ENCODE data around the gene SLC46A1.

GRCh38 chr17:28433721-28434120 is 27.7 kb upstream of the SLC46A1 start:
- TF ChIP-seq SUZ12 (IDR thresholded peaks at IDR 0.05) (no peak), SP1 (IDR thresholded peaks at IDR 0.05) (no peak), ZNF384 (IDR thresholded peaks at IDR 0.05) (no peak), FOXK2 (IDR thresholded peaks at IDR 0.05) (no peak), FOXM1 (IDR thresholded peaks at IDR 0.05; ENCODE audit: borderline replicate concordance) (no peak), ARNT (IDR thresholded peaks at IDR 0.05) (no peak), HDGF (IDR thresholded peaks at IDR 0.05; ENCODE audit: borderline replicate concordance) (no peak), NFRKB (IDR thresholded peaks at IDR 0.05) (no peak), TARDBP (IDR thresholded peaks at IDR 0.05) (no peak), L3MBTL2 (conservative IDR thresholded peaks at IDR 0.05) (no peak)

Measured in HEK293T (cell line).